IMR-90 (cell line): Measurements from ENCODE around the gene GGCT. TPM values are rescaled to one million over a fixed set of nuclear protein-coding genes. Genes with fewer than 3 reads are reported as not detected.
"Not testable (repeated sequence)": the region's sequence is repeated elsewhere in the genome, so short reads cannot be mapped to it uniquely, and the experiment has no call there.

ENCODE experiments used
- ATAC-seq: fragments of 200-7000 bp; cut with Tn5 transposase; 2 replicates; pipeline ENCODE4 v1.9.1; 2020; ENCODE audit warnings: low read depth, mild to moderate bottlenecking, moderate library complexity
- BruUV-seq: library from RNA; stranded (reverse); fragments of 400-500 nt; replicated peaks from 2 replicates; lab custom pipeline; 2021; lab: Mats Ljungman, UMichigan
- CTCF ChIA-PET: fragments of 300-600 bp; formaldehyde crosslinking; extraction: SDS; loops from one replicate; lab custom pipeline; 2021; ENCODE audit warnings: antibody characterized with exemption; lab: Yijun Ruan, JAX
- POLR2A ChIA-PET: fragments of 300-600 bp; sonication (Branson Sonifier 250); formaldehyde crosslinking; loops from one replicate; lab custom pipeline; 2022; ENCODE audit warnings: antibody characterized with exemption; ENCODE audit not compliant: unreplicated experiment; lab: Charles Lee
- DNase-seq: peaks from one replicate; pipeline ENCODE4 v3.0.0; 2013
- H2AFZ ChIP-seq: replicated peaks from 2 replicates; pipeline ENCODE3; 2013; ENCODE audit warnings: low read length, mild to moderate bottlenecking; ENCODE audit not compliant: poor library complexity
- H2AK5ac ChIP-seq: 2 replicates; pipeline ENCODE4 v1.6.1; 2013; ENCODE audit warnings: low read depth, low read length, inconsistent platforms
- H2AK9ac ChIP-seq: replicated peaks from 2 replicates; pipeline ENCODE3; 2013; ENCODE audit warnings: mild to moderate bottlenecking, low read depth, low read length, moderate library complexity; ENCODE audit not compliant: poor library complexity
- H2BK120ac ChIP-seq: 2 replicates; pipeline ENCODE4 v1.6.1; 2013; ENCODE audit warnings: low read depth, low read length, inconsistent platforms
- H2BK15ac ChIP-seq: 3 replicates; pipeline ENCODE4 v1.6.1; 2013; ENCODE audit warnings: low read depth, low read length, inconsistent platforms
- H2BK20ac ChIP-seq: 2 replicates; pipeline ENCODE4 v1.6.1; 2013; ENCODE audit warnings: low read depth, mild to moderate bottlenecking, inconsistent platforms, low read length, moderate library complexity
- H2BK5ac ChIP-seq: 2 replicates; pipeline ENCODE4 v1.6.1; 2013; ENCODE audit warnings: mild to moderate bottlenecking, low read depth, low read length, inconsistent platforms; ENCODE audit not compliant: poor library complexity, severe bottlenecking
- H3K14ac ChIP-seq: replicated peaks from 2 replicates; pipeline ENCODE4 v1.6.1; 2013; ENCODE audit warnings: low read depth, low read length, inconsistent platforms
- H3K18ac ChIP-seq: 2 replicates; pipeline ENCODE4 v1.6.1; 2013; ENCODE audit warnings: low read depth, low read length, control low read depth
- H3K23ac ChIP-seq: 2 replicates; pipeline ENCODE4 v1.6.1; 2013; ENCODE audit warnings: low read depth, low read length, inconsistent platforms
- H3K27ac ChIP-seq: 2 replicates; pipeline ENCODE4 v1.5.1; 2013; ENCODE audit warnings: mild to moderate bottlenecking, control low read depth, low read length; ENCODE audit not compliant: insufficient read depth
- H3K27me3 ChIP-seq: 2 replicates; pipeline ENCODE4 v1.6.1; 2013; ENCODE audit warnings: low read length; ENCODE audit not compliant: control insufficient read depth, insufficient read depth
- H3K36me3 ChIP-seq: 2 replicates; pipeline ENCODE4 v1.6.1; 2013; ENCODE audit warnings: low read length, mixed read lengths; ENCODE audit not compliant: control insufficient read depth, insufficient read depth
- H3K4ac ChIP-seq: 2 replicates; pipeline ENCODE4 v1.6.1; 2013; ENCODE audit warnings: low read depth, low read length, inconsistent platforms
- H3K4me1 ChIP-seq: 2 replicates; pipeline ENCODE4 v1.6.1; 2013; ENCODE audit warnings: low read length, mixed read lengths; ENCODE audit not compliant: control insufficient read depth, insufficient read depth
- H3K4me2 ChIP-seq: 2 replicates; pipeline ENCODE4 v1.6.1; 2013; ENCODE audit warnings: low read depth, mild to moderate bottlenecking, control low read depth, low read length, moderate library complexity
- H3K4me3 ChIP-seq: 2 replicates; pipeline ENCODE4 v1.5.1; 2013; ENCODE audit warnings: low read depth, mild to moderate bottlenecking, control low read depth, low read length, moderate library complexity; ENCODE audit not compliant: insufficient read depth
- H3K56ac ChIP-seq: 2 replicates; pipeline ENCODE4 v1.6.1; 2013; ENCODE audit warnings: low read length, inconsistent platforms; ENCODE audit not compliant: insufficient read depth; ENCODE audit errors: extremely low read depth
- H3K79me1 ChIP-seq, 2 experiments: 2 replicates each; pipeline ENCODE4 v1.6.1; 2013; ENCODE audit warnings: low read length in 2 of 2, inconsistent platforms in 1 of 2, low read depth in 1 of 2
- H3K9ac ChIP-seq: 2 replicates; pipeline ENCODE4 v1.6.1; 2013; ENCODE audit warnings: low read depth, low read length, control low read depth
- H3K9me1 ChIP-seq: 2 replicates; pipeline ENCODE4 v1.6.1; 2013; ENCODE audit warnings: low read length, inconsistent platforms; ENCODE audit not compliant: insufficient read depth
- H3K9me3 ChIP-seq: 2 replicates; pipeline ENCODE4 v1.6.1; 2013; ENCODE audit warnings: low read length; ENCODE audit not compliant: control insufficient read depth, insufficient read depth
- H4K20me1 ChIP-seq: 2 replicates; pipeline ENCODE4 v1.6.1; 2013; ENCODE audit warnings: low read length, inconsistent platforms; ENCODE audit not compliant: insufficient read depth
- H4K5ac ChIP-seq: 2 replicates; pipeline ENCODE4 v1.6.1; 2013; ENCODE audit warnings: mild to moderate bottlenecking, low read depth, low read length, control low read depth
- H4K8ac ChIP-seq, 2 experiments: 2 replicates each; pipeline ENCODE4 v1.6.1; 2013; ENCODE audit warnings: low read depth in 2 of 2, low read length in 2 of 2, control low read depth in 1 of 2, inconsistent platforms in 1 of 2
- H4K91ac ChIP-seq: 2 replicates; pipeline ENCODE4 v1.6.1; 2013; ENCODE audit warnings: low read depth, low read length, inconsistent platforms; ENCODE audit not compliant: insufficient read depth
- NFE2L2 ChIP-seq: fragments of 150-350 bp; IDR thresholded peaks from 2 replicates; pipeline ENCODE4 v1.6.1; 2016; ENCODE audit warnings: low read depth, mild to moderate bottlenecking, low read length
- RAD21 ChIP-seq: IDR thresholded peaks from 2 replicates; pipeline ENCODE4 v1.6.1; 2012; ENCODE audit warnings: low read length, improper control_type of control experiment
- WGBS, 2 experiments: methylation state at CpG; one replicate each; pipeline versions ENCODE4 v1.1.5 to v1.1.7; 2013; ENCODE audit warnings: missing lambda C conversion rate in 2 of 2; ENCODE audit not compliant: insufficient read length in 1 of 2; ENCODE audit errors: extremely low coverage in 2 of 2; 5-methylcytosine and 5-hydroxymethylcytosine counted together
- dilution Hi-C: fragments of 300-500 bp; cut with HindIII; formaldehyde crosslinking; loops from one replicate; pipeline ENCODE4 v1.14.3; 2018; ENCODE audit warnings: low sequenced_read_pairs; ENCODE audit not compliant: unreplicated experiment
- in situ Hi-C: fragments of 300-500 bp; cut with MboI; formaldehyde crosslinking; loops from 3 replicates; pipeline ENCODE4 v1.14.3; 2019; ENCODE audit warnings: low sequenced_read_pairs, inconsistent platforms, mixed read lengths
- intact Hi-C: fragments of 100-400 bp; cut with micrococcal nuclease; formaldehyde crosslinking; loops from 2 replicates; pipeline ENCODE4 v1.10.0; 2022
- polyA plus RNA-seq, 3 experiments: library from polyadenylated mRNA; depleted of rRNA; stranded (reverse); fragments of >200 nt; gene quantifications; 2 replicates each; pipeline ENCODE4 v1.2.3, GENCODE V29; 2012; ENCODE audit warnings: low replicate concordance in 1 of 3
- total RNA-seq: library from RNA; depleted of rRNA; stranded (reverse); fragments of >200 nt; gene quantifications from 2 replicates; pipeline ENCODE4 v1.2.3, GENCODE V29; 2012

The GGCT gene
- total and polyA plus RNA-seq, 2 of the 4 experiments (the other 2 are of a cell fraction): 12.0 to 18.6 TPM

GRCh38 chr7:30543813-30544525 lies 39.3 kb upstream of the GGCT start:
- Histone ChIP-seq H4K20me1 (no peaks in the 10 kb centered on the region), H2AK9ac (no peak overlapping the region), H2AK5ac (no peak overlapping the region), H3K27me3 (no peaks in the 10 kb centered on the region), H2BK15ac (no peak overlapping the region), H3K56ac (no peak overlapping the region), H3K4me3 (no peak overlapping the region), H3K4me1 (no peaks in the 10 kb centered on the region), H3K23ac (no peak overlapping the region), H2BK5ac (no peak overlapping the region), H2BK20ac (no peak overlapping the region), H2BK120ac (no peak overlapping the region), H2AFZ (no peak overlapping the region), H3K14ac (no peak overlapping the region), H3K18ac (no peak overlapping the region), H3K27ac (no peak overlapping the region), H3K79me1 (no peaks in the 10 kb centered on the region), H3K9me1 (no peaks in the 10 kb centered on the region), H3K4ac (no peak overlapping the region), H4K5ac (no peak overlapping the region), H3K9ac (no peak overlapping the region), H3K9me3 (no peaks in the 10 kb centered on the region), H4K91ac (no peak overlapping the region), H3K36me3 (no peaks in the 10 kb centered on the region), H3K4me2 (no peak overlapping the region), H4K8ac (no peak overlapping the region)
- DNase-seq (no peak), ATAC-seq (no peak)
- WGBS, 2 experiments: no CpG with 5 or more reads among the region's 6 CpGs
- CTCF ChIA-PET: interaction anchor here (0.7 kb wide), 1 partner anchor 642 kb away, joined by 3 read pairs; no protein-coding TSS in a partner anchor
- POLR2A ChIA-PET: no interaction called here
- intact Hi-C loops: no loop called here
- in situ Hi-C loops: no loop called here
- no TSS peak for BruUV-seq
- TF ChIP-seq NFE2L2: no peak
- no peak for TF ChIP-seq RAD21
- dilution Hi-C loops: no loop called here

- BruUV-seq, H3K56ac ChIP-seq, H2AK9ac ChIP-seq, H3K4me3 ChIP-seq, in situ Hi-C loops, H3K9me3 ChIP-seq, H4K8ac ChIP-seq, H4K91ac ChIP-seq, H2BK120ac ChIP-seq, DNase-seq, H3K79me1 ChIP-seq, H2BK5ac ChIP-seq, H3K4me2 ChIP-seq, CTCF ChIA-PET, H3K23ac ChIP-seq, H3K27me3 ChIP-seq, H2BK20ac ChIP-seq, ATAC-seq, H2AFZ ChIP-seq, H2BK15ac ChIP-seq, POLR2A ChIA-PET, H3K4me1 ChIP-seq, H3K36me3 ChIP-seq, intact Hi-C loops, H3K27ac ChIP-seq, dilution Hi-C loops, H3K18ac ChIP-seq, H4K20me1 ChIP-seq, H3K9me1 ChIP-seq, H3K14ac ChIP-seq, H3K4ac ChIP-seq, H2AK5ac ChIP-seq, H4K5ac ChIP-seq, H3K9ac ChIP-seq: not testable (repeated sequence)
- WGBS, 2 experiments: no CpG with 5 or more reads among the region's 4 CpGs
Observed at GRCh38 chr7:30543115-30543514, 38.5 kb upstream of the GGCT start.
